Mucosa of descending colon (tissue), 3 donors: Measurements from ENCODE around the gene MKLN1. TPM values are rescaled to one million over a fixed set of nuclear protein-coding genes. Genes with fewer than 3 reads are reported as not detected.
"Not testable (repeated sequence)": the region's sequence is repeated elsewhere in the genome, so short reads cannot be mapped to it uniquely, and the experiment has no call there.

Source experiments
- ATAC-seq: fragments of 200-7000 bp; cut with Tn5 transposase; one replicate; pipeline ENCODE4 v1.9.1; 2020; ENCODE audit warnings: mild to moderate bottlenecking, moderate library complexity
- DNase-seq, 3 donors: peaks; one replicate each; pipeline ENCODE4 v3.0.0-alpha.2; 2020
- H3K36me3 ChIP-seq: fragments of 200-600 bp; one replicate; pipeline ENCODE4 v1.8.0; 2021; ENCODE audit warnings: low read depth, mild to moderate bottlenecking
- H3K4me1 ChIP-seq: fragments of 200-600 bp; one replicate; pipeline ENCODE4 v1.8.0; 2021; ENCODE audit warnings: low read depth, mild to moderate bottlenecking
- H3K4me3 ChIP-seq: fragments of 200-600 bp; one replicate; pipeline ENCODE4 v1.8.0; 2021; ENCODE audit warnings: mild to moderate bottlenecking
- H3K9me3 ChIP-seq: fragments of 200-600 bp; one replicate; pipeline ENCODE4 v1.8.0; 2021; ENCODE audit warnings: mild to moderate bottlenecking
- intact Hi-C, 2 donors: fragments of 100-400 bp; cut with DNase I in 1 of 2; cut with micrococcal nuclease in 1 of 2; formaldehyde crosslinking; loops; one replicate each; pipeline versions ENCODE4 v1.11.0 to v1.11.1; 2022; cut with DNase I, micrococcal nuclease
- total RNA-seq, 3 donors: library from RNA; stranded (reverse); fragmentation: NEBNext Ultra II Directional in 2 of 3; extraction: Animal tissue kit (Norgen Biotek cat#: 25700) in 2 of 3; gene quantifications; one replicate each; pipeline versions ENCODE4 v1.2.1 to v1.2.4, GENCODE V29; 2021 to 2023
- TF ChIP-seq, protein P1 (sequence below): fragments of 200-600 bp; IDR thresholded peaks from one replicate; pipeline ENCODE4 v1.8.0; 2022; ENCODE audit warnings: antibody characterized with exemption, mild to moderate bottlenecking
- donor health status: DM: no; HTN: no; CAD: no; lungs with moderate emphysema.
- donor health status: DM: no; HTN: no; CAD: no.
- donor health status: DM: no; HTN: yes; CAD: no.

Gene MKLN1
- total RNA-seq, 3 donors from 2014 or later = 41.5 to 66.1 (median 47.1) TPM

GRCh38 chr7:131456338-131456737 lies 128.7 kb downstream of the MKLN1 start:
- Histone ChIP-seq H3K4me1 (no peaks in the 10 kb centered on the region), H3K9me3 (no peaks in the 10 kb centered on the region), H3K36me3 (no peaks in the 10 kb centered on the region), H3K4me3 (no peak overlapping the region)
- DNase-seq (no peak), ATAC-seq (no peak)
- TF ChIP-seq, protein P1, sequence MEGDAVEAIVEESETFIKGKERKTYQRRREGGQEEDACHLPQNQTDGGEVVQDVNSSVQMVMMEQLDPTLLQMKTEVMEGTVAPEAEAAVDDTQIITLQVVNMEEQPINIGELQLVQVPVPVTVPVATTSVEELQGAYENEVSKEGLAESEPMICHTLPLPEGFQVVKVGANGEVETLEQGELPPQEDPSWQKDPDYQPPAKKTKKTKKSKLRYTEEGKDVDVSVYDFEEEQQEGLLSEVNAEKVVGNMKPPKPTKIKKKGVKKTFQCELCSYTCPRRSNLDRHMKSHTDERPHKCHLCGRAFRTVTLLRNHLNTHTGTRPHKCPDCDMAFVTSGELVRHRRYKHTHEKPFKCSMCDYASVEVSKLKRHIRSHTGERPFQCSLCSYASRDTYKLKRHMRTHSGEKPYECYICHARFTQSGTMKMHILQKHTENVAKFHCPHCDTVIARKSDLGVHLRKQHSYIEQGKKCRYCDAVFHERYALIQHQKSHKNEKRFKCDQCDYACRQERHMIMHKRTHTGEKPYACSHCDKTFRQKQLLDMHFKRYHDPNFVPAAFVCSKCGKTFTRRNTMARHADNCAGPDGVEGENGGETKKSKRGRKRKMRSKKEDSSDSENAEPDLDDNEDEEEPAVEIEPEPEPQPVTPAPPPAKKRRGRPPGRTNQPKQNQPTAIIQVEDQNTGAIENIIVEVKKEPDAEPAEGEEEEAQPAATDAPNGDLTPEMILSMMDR = no peak
- intact Hi-C loops = no loop called here

GRCh38 chr7:131459256-131459655 lies 131.6 kb downstream of the MKLN1 start:
- no peak for DNase-seq
- TF ChIP-seq, protein P1 = no peak
- Histone ChIP-seq H3K4me3 (no peak overlapping the region), H3K9me3 (no peaks in the 10 kb centered on the region), H3K36me3 (no peaks in the 10 kb centered on the region), H3K4me1 (no peaks in the 10 kb centered on the region)
- ATAC-seq = no peak
- intact Hi-C loops = no loop called here

- Histone ChIP-seq H3K4me3 (no peak overlapping the region), H3K9me3 (no peaks in the 10 kb centered on the region), H3K4me1 (no peaks in the 10 kb centered on the region), H3K36me3 (no peaks in the 10 kb centered on the region)
- intact Hi-C loops = no loop called here
- TF ChIP-seq, protein P1 = no peak
- no peak for DNase-seq
- no peak for ATAC-seq
Observed at GRCh38 chr7:131462059-131462458, 134.4 kb downstream of the MKLN1 start.

GRCh38 chr7:131462715-131463114 lies 135.0 kb downstream of the MKLN1 start:
- H3K4me1 ChIP-seq, DNase-seq, ATAC-seq, H3K36me3 ChIP-seq, H3K4me3 ChIP-seq, H3K9me3 ChIP-seq, intact Hi-C loops: not testable (repeated sequence)

DNA sequence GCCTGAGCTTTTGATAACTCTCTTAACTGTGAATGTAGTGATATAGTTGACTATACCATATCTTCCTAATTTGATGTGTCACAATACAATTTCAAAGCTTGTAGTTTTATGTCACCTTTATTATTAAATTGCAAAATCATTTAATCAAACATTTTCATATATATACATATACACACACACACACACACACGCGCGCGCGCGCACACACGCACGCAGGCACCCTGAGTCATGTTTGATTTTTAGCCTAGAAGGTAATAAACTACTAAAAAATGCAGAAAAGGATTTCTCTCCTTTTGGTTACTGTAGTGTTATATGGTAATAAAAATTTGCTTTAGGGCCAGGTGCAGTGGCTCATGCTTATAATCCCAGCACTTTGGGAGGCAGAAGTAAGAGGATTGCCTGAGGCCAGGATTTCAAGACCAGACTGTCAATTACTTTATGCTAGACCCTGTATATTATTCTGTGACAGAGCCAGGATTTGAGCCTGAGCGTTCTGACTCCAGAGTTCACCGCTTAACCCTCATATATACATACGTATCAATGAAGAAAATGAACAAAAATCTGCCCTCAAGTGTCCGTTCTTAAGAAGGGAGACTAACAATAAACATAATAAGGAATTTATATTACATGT lies 139.2 kb downstream of the MKLN1 start:
- intact Hi-C loops = no loop called here
- no peak for ATAC-seq
- no peaks in the 10 kb centered on the region for H3K36me3 ChIP-seq

DNA sequence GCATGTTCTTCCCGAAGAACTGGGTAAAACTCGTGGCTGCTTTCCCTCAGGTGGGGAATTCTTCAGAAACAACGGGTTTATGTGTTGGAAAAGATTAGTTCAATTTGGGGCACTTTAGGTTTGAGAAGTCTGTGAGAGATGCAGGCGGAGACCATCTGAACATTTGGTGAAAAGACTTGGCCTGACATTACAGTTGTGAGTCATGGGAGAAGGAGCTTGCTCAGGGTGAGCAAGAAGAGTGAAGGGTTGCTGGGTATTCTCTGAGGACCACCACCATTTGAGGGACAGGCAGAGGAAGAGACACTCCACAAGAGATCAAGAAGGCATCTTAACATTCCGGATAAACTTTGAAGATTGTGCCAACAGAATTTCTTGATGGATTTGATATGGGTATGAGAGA lies 140.1 kb downstream of the MKLN1 start:
- ATAC-seq (no peak), DNase-seq (no peak)
- Histone ChIP-seq H3K4me3 (no peak overlapping the region), H3K36me3 (no peaks in the 10 kb centered on the region), H3K4me1 (no peaks in the 10 kb centered on the region), H3K9me3 (no peaks in the 10 kb centered on the region)
- intact Hi-C loops = no loop called here
- TF ChIP-seq, protein P1 = no peak

More for the DNA sequence above, 139.2 kb downstream of the MKLN1 start:
- no peak overlapping the region for H3K4me3 ChIP-seq
- DNase-seq = no peak
- H3K4me1 ChIP-seq = no peaks in the 10 kb centered on the region
- no peaks in the 10 kb centered on the region for H3K9me3 ChIP-seq
- TF ChIP-seq, protein P1 = no peak
